GM12878 (cell line): ENCODE data around the gene ERCC2. TPM values are rescaled to one million over a fixed set of nuclear protein-coding genes. Genes with fewer than 3 reads are reported as not detected.

Experiments
- ASH2L ChIP-seq: fragments of 300-600, 200-600 bp; sonication (generic); IDR thresholded peaks from 2 replicates; pipeline ENCODE4 v1.6.1; 2017; ENCODE audit warnings: low read depth, mild to moderate bottlenecking, borderline replicate concordance
- BACH1 ChIP-seq: fragments of 450-650 bp; IDR thresholded peaks from 2 replicates; pipeline ENCODE4 v1.6.1; 2017; ENCODE audit warnings: mild to moderate bottlenecking, borderline replicate concordance
- CBFB ChIP-seq: IDR thresholded peaks from 2 replicates; pipeline ENCODE4 v1.6.1; 2016; ENCODE audit warnings: antibody characterized with exemption, low read depth
- CEBPZ ChIP-seq: fragments of 150-350 bp; IDR thresholded peaks from 2 replicates; pipeline ENCODE4 v1.6.1; 2016; ENCODE audit warnings: low read depth, low read length
- CHD2 ChIP-seq: IDR thresholded peaks from 2 replicates; pipeline ENCODE4 v1.6.1; 2011; ENCODE audit warnings: low read depth, low read length, improper control_type of control experiment, borderline replicate concordance
- DPF2 ChIP-seq: fragments of 450-650 bp; IDR thresholded peaks from 2 replicates; pipeline ENCODE4 v1.6.1; 2017; ENCODE audit warnings: mild to moderate bottlenecking
- E2F8 ChIP-seq: fragments of 450-650 bp; IDR thresholded peaks from 2 replicates; pipeline ENCODE4 v1.6.1; 2018; ENCODE audit warnings: mild to moderate bottlenecking, low read depth, moderate library complexity; ENCODE audit not compliant: partially characterized antibody
- FOS ChIP-seq: IDR thresholded peaks from 3 replicates; pipeline ENCODE4 v1.6.1; 2011; ENCODE audit warnings: borderline replicate concordance; ENCODE audit not compliant: insufficient read length; ENCODE audit errors: extremely low read depth
- IRF5 ChIP-seq: fragments of 450-650 bp; IDR thresholded peaks from 2 replicates; pipeline ENCODE4 v1.6.1; 2017; ENCODE audit warnings: borderline replicate concordance
- MXI1 ChIP-seq: fragments of 150-350 bp; IDR thresholded peaks from 2 replicates; pipeline ENCODE4 v1.6.1; 2011; ENCODE audit warnings: low read depth, mild to moderate bottlenecking, inconsistent platforms, low read length, improper control_type of control experiment
- NBN ChIP-seq: fragments of 450-650 bp; IDR thresholded peaks from 2 replicates; pipeline ENCODE4 v1.6.1; 2016
- NFIC ChIP-seq: IDR thresholded peaks from 2 replicates; pipeline ENCODE4 v1.6.1; 2012; ENCODE audit warnings: low read depth, mild to moderate bottlenecking, inconsistent platforms, low read length, moderate library complexity
- PAX8 ChIP-seq: fragments of 450-650 bp; IDR thresholded peaks from 2 replicates; pipeline ENCODE4 v1.6.1; 2017; ENCODE audit warnings: mild to moderate bottlenecking, moderate library complexity
- PML ChIP-seq: IDR thresholded peaks from 2 replicates; pipeline ENCODE4 v1.6.1; 2012; ENCODE audit warnings: low read length, inconsistent platforms
- POLR2AphosphoS2 ChIP-seq: IDR thresholded peaks from 2 replicates; pipeline ENCODE4 v1.6.1; 2011; ENCODE audit warnings: low read depth, mild to moderate bottlenecking, low read length, improper control_type of control experiment, moderate library complexity
- POLR2AphosphoS5 ChIP-seq: IDR thresholded peaks from 2 replicates; pipeline ENCODE4 v1.6.1; 2011; ENCODE audit warnings: mild to moderate bottlenecking, low read length, inconsistent platforms
- PRDM15 ChIP-seq: fragments of 450-650 bp; formaldehyde crosslinking; IDR thresholded peaks from 2 replicates; pipeline ENCODE4 v1.4.0; 2020; ENCODE audit warnings: mild to moderate bottlenecking, moderate library complexity
- ZNF24 ChIP-seq: fragments of 450-650 bp; IDR thresholded peaks from 2 replicates; pipeline ENCODE4 v1.6.1; 2017; ENCODE audit warnings: antibody characterized with exemption, mild to moderate bottlenecking
- ZNF384 ChIP-seq: IDR thresholded peaks from 2 replicates; pipeline ENCODE4 v1.6.1; 2012; ENCODE audit warnings: low read depth, mild to moderate bottlenecking, low read length, improper control_type of control experiment, borderline replicate concordance
- polyA plus RNA-seq, 11 experiments: library from polyadenylated mRNA; depleted of rRNA in 4 of 11; unstranded in 6 of 11; stranded (reverse) in 5 of 11; fragments of >200 nt; fragmentation: Nextera tagmentation in 4 of 11; fragmentation: Illumina TruSeq in 1 of 11; extraction: Ambion mirVana in 4 of 11; extraction: Trizol in 1 of 11; gene quantifications; 1 replicate in 1 of 11; 2 replicates in 10 of 11; pipeline versions ENCODE4 v1.2.1 to v1.2.3, GENCODE V29; 2011 to 2016; ENCODE audit warnings: inconsistent platforms in 2 of 11, missing spikeins in 2 of 11, low read depth in 1 of 11
- total RNA-seq, 4 experiments: library from RNA; depleted of rRNA in 3 of 4; stranded (reverse); fragments of >200 nt in 3 of 4; fragmentation: Illumina TruSeq in 1 of 4; extraction: Trizol in 1 of 4; gene quantifications; 2 replicates each; pipeline versions ENCODE4 v1.2.1 to v1.2.3, GENCODE V29; 2013 to 2021

ERCC2 gene
- total and polyA plus RNA-seq, 10 of the 15 experiments (the other 5 are each of a cell fraction or from before 2014, with no cell fraction given) = 1.3 to 40.1 (median 15.6) TPM

- TF ChIP-seq CEBPZ (peak; percentile 28; the same call in 1 of the 2 replicates), POLR2AphosphoS2 (no peak), E2F8 (no peak), ZNF24 (no peak), POLR2AphosphoS5 (peak; percentile 55; the same call in 1 of the 2 replicates), ASH2L (no peak), PRDM15 (CRISPR knock-in tag) (no peak), PAX8 (no peak), MXI1 (peak; percentile 40; the same call in 1 of the 2 replicates), FOS (peak; percentile 81), ZNF384 (no peak), CBFB (no peak), CHD2 (peak; percentile 96), NFIC (no peak), PML (no peak), NBN (peak; percentile 73; the same call in 1 of the 2 replicates), DPF2 (peak; percentile 100), IRF5 (no peak), BACH1 (no peak)
Observed at GRCh38 chr19:45370410-45371204, at the start of gene ERCC2 (continued).
